SK-N-SH (cell line): ENCODE measurements around the gene ZNF512B. TPM values are rescaled to one million over a fixed set of nuclear protein-coding genes. Genes with fewer than 3 reads are reported as not detected.

Experiments used
- CTCF ChIA-PET: fragments of 300-600, 350-600 bp; formaldehyde crosslinking; extraction: SDS; loops from one replicate; lab custom pipeline; 2021; lab: Yijun Ruan, JAX
- POLR2A ChIA-PET: fragments of 350-600 bp; sonication (Branson Sonifier 250); formaldehyde crosslinking; extraction: SDS; loops from one replicate; lab custom pipeline; 2020; ENCODE audit warnings: antibody characterized with exemption, inconsistent platforms; lab: Yijun Ruan, JAX
- DNase-seq: peaks from one replicate; pipeline ENCODE4 v3.0.0; 2012
- H2AFZ ChIP-seq: fragments of 200-600 bp; sonication (generic); 2 replicates; pipeline ENCODE4 v1.8.1; 2016; ENCODE audit warnings: antibody characterized with exemption, mild to moderate bottlenecking, low read depth
- H3F3A ChIP-seq: fragments of 200-600 bp; sonication (generic); replicated peaks from 2 replicates; pipeline ENCODE3; 2016; ENCODE audit warnings: antibody characterized with exemption, mild to moderate bottlenecking; ENCODE audit not compliant: insufficient read depth
- H3K27ac ChIP-seq, 2 experiments: fragments of 200-500 bp in 1 of 2; fragments of 200-600 bp in 1 of 2; sonication (Bioruptor generic) in 1 of 2; sonication (generic), shearing (Covaris generic) in 1 of 2; 2 replicates each; pipeline versions ENCODE4 v1.5.1 to v1.6.1; 2014 to 2016; ENCODE audit warnings: low read depth in 2 of 2, inconsistent platforms in 1 of 2, low read length in 1 of 2, mild to moderate bottlenecking in 1 of 2, mixed read lengths in 1 of 2
- H3K27me3 ChIP-seq: fragments of 200-600 bp; sonication (generic), shearing (Covaris generic); 2 replicates; pipeline ENCODE4 v1.6.1; 2016; ENCODE audit warnings: mixed run types; ENCODE audit not compliant: insufficient read depth
- H3K36me3 ChIP-seq, 2 experiments: fragments of 200-500 bp in 1 of 2; fragments of 200-600 bp in 1 of 2; sonication (Bioruptor generic) in 1 of 2; sonication (generic) in 1 of 2; replicated peaks in 1 of 2; 2 replicates each; pipeline versions ENCODE3 to v1.5.1; 2014 to 2016; ENCODE audit warnings: low read length in 1 of 2, mild to moderate bottlenecking in 1 of 2; ENCODE audit not compliant: insufficient read depth in 2 of 2, control insufficient read depth in 1 of 2
- H3K4me1 ChIP-seq, 2 experiments: fragments of 200-500 bp in 1 of 2; fragments of 200-600 bp in 1 of 2; sonication (Bioruptor generic) in 1 of 2; sonication (generic), shearing (Covaris generic) in 1 of 2; 2 replicates each; pipeline versions ENCODE4 v1.5.1 to v1.6.1; 2014 to 2016; ENCODE audit warnings: low read depth in 1 of 2, low read length in 1 of 2, mixed run types in 1 of 2; ENCODE audit not compliant: insufficient read depth in 2 of 2, control insufficient read depth in 1 of 2
- H3K4me2 ChIP-seq: fragments of 200-600 bp; sonication (generic), shearing (Covaris generic); 2 replicates; pipeline ENCODE4 v1.6.1; 2017; ENCODE audit warnings: mixed run types
- H3K4me3 ChIP-seq, 2 experiments: fragments of 200-500 bp in 1 of 2; fragments of 200-600 bp in 1 of 2; sonication (Bioruptor generic) in 1 of 2; sonication (generic), shearing (Covaris generic) in 1 of 2; 2 replicates each; pipeline versions ENCODE4 v1.5.1 to v1.8.1; 2014 to 2016; ENCODE audit warnings: low read depth in 2 of 2, inconsistent platforms in 1 of 2, low read length in 1 of 2, mild to moderate bottlenecking in 1 of 2, mixed read lengths in 1 of 2, moderate library complexity in 1 of 2
- H3K79me2 ChIP-seq: fragments of 200-600 bp; sonication (generic); 2 replicates; pipeline ENCODE4 v1.8.1; 2017; ENCODE audit warnings: mild to moderate bottlenecking; ENCODE audit not compliant: insufficient read depth
- H3K9ac ChIP-seq: fragments of 200-600 bp; sonication (generic); 2 replicates; pipeline ENCODE4 v1.6.1; 2017; ENCODE audit warnings: mixed run types
- H3K9me2 ChIP-seq: fragments of 200-600 bp; sonication (generic); 2 replicates; pipeline ENCODE4 v1.6.1; 2017; ENCODE audit warnings: mixed run types
- H3K9me3 ChIP-seq: fragments of 200-600 bp; sonication (generic); 2 replicates; pipeline ENCODE4 v1.6.1; 2017; ENCODE audit warnings: mixed run types, mild to moderate bottlenecking, moderate library complexity
- H4K20me1 ChIP-seq: fragments of 200-600 bp; sonication (generic); 2 replicates; pipeline ENCODE4 v1.6.1; 2017; ENCODE audit warnings: mild to moderate bottlenecking, mixed run types; ENCODE audit not compliant: insufficient read depth
- ELF1 ChIP-seq: IDR thresholded peaks from 2 replicates; pipeline ENCODE4 v1.4.0; 2012
- EP300 ChIP-seq, 2 experiments: IDR thresholded peaks; 2 replicates each; pipeline versions ENCODE4 v1.4.0 to v1.6.1; 2012; ENCODE audit warnings: borderline replicate concordance in 1 of 2, low read depth in 1 of 2, low read length in 1 of 2
- EZH2phosphoT487 ChIP-seq: fragments of 200-600 bp; sonication (generic); IDR thresholded peaks from 2 replicates; pipeline ENCODE4 v1.6.1; 2017; ENCODE audit warnings: low read depth, mixed run types, mild to moderate bottlenecking, antibody characterized with exemption, moderate library complexity, borderline replicate concordance
- FOXM1 ChIP-seq: IDR thresholded peaks from 2 replicates; pipeline ENCODE4 v1.4.0; 2012; ENCODE audit warnings: low read depth, mild to moderate bottlenecking
- GATA2 ChIP-seq: sonication (generic); formaldehyde crosslinking; IDR thresholded peaks from 2 replicates; pipeline ENCODE4 v1.5.0; 2020; ENCODE audit warnings: mild to moderate bottlenecking, missing genetic modification reagents
- MXI1 ChIP-seq: IDR thresholded peaks from 2 replicates; pipeline ENCODE4 v1.6.1; 2012; ENCODE audit warnings: mild to moderate bottlenecking, low read depth, low read length, improper control_type of control experiment
- NFIC ChIP-seq: IDR thresholded peaks from 2 replicates; pipeline ENCODE4 v1.4.0; 2012; ENCODE audit warnings: borderline replicate concordance
- SIN3A ChIP-seq: IDR thresholded peaks from 2 replicates; pipeline ENCODE4 v1.6.1; 2012; ENCODE audit warnings: low read depth, mild to moderate bottlenecking, low read length, moderate library complexity, borderline replicate concordance
- TEAD4 ChIP-seq: IDR thresholded peaks from 2 replicates; pipeline ENCODE4 v1.4.0; 2012; ENCODE audit warnings: mild to moderate bottlenecking, borderline replicate concordance; ENCODE audit not compliant: insufficient read depth
- YY1 ChIP-seq: IDR thresholded peaks from 2 replicates; pipeline ENCODE4 v1.4.0; 2012; ENCODE audit warnings: low read depth, mild to moderate bottlenecking
- WGBS: methylation state at CpG from one replicate; pipeline ENCODE4 v1.1.6; 2017; ENCODE audit warnings: low lambda C conversion rate; 5-methylcytosine and 5-hydroxymethylcytosine counted together
- polyA plus RNA-seq, 3 experiments: library from polyadenylated mRNA; depleted of rRNA; stranded (reverse); fragments of >200 nt; gene quantifications; 2 replicates each; pipeline ENCODE4 v1.2.3, GENCODE V29; 2012
- TF ChIP-seq, protein P1 (sequence below): IDR thresholded peaks from 2 replicates; pipeline ENCODE4 v1.4.0; 2012; ENCODE audit warnings: low read depth
- TF ChIP-seq, protein P2 (sequence below): fragments of 200-600 bp; sonication (generic); IDR thresholded peaks from 2 replicates; pipeline ENCODE4 v1.6.1; 2017; ENCODE audit warnings: antibody characterized with exemption, mild to moderate bottlenecking, moderate library complexity
- TF ChIP-seq, protein P3 (sequence below): fragments of 150-350 bp; IDR thresholded peaks from 2 replicates; pipeline ENCODE4 v1.6.1; 2016; ENCODE audit warnings: mild to moderate bottlenecking, low read depth, low read length

ZNF512B gene
- polyA plus RNA-seq, 1 of the 3 experiments (the other 2 are of a cell fraction), result 11.8 TPM

DNA sequence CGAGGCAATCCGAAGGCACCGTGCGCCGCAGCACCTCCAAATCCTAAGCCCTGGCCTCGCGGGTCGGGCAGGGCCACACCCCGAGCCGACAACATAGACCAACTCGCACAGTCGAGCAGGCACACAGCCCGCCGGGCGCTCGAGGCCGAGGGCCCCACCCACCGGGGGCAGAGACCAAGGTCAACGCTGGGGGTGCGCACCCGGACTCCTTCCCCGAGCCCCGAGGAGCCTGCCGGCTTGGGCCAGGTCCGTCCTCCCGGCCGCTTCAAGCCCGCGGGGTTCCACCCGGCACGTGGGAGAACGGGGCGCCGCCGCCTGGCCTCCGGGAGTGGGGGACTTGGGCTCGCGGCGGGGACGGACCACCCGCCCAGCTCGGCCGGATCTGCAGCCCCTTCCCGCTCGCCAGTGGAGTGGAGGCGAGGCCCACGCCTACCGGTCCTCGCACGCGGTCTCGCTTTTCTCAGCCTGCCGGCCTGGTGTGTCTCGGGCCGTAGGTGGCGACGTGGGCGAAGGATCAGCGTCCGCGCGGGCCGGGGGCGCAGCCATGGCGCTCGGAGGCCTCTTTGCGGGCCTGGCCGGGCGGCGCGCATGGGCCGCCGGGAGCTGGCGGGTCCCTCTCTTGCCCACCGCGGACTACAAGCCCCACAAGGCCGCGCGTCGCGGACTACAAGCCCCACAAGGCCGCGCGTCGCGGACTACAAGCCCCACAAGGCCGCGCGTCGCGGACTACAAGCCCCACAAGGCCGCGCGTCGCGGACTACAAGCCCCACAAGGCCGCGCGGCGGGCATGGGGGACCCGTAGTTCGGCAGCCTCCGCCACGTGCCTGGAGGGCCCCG is 13.7 kb downstream of the ZNF512B start, which contains the start of gene UCKL1 (continued):
- TF ChIP-seq GATA2 (CRISPR knock-in tag) (no peak), EP300 (IDR thresholded peaks at IDR 0.05; ENCODE audit: borderline replicate concordance in 1 of 2, low read depth in 1 of 2, low read length in 1 of 2) (no peak), TEAD4 (no peak), FOXM1 (no peak), SIN3A (peak; percentile 91; the same call in 1 of the 2 replicates), MXI1 (peak; percentile 97), YY1 (peak; percentile 69), NFIC (no peak), ELF1 (peak; percentile 56; the same call in 1 of the 2 replicates)
- TF ChIP-seq, protein P1, sequence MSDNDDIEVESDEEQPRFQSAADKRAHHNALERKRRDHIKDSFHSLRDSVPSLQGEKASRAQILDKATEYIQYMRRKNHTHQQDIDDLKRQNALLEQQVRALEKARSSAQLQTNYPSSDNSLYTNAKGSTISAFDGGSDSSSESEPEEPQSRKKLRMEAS, result peak; percentile 96
- TF ChIP-seq, protein P2, sequence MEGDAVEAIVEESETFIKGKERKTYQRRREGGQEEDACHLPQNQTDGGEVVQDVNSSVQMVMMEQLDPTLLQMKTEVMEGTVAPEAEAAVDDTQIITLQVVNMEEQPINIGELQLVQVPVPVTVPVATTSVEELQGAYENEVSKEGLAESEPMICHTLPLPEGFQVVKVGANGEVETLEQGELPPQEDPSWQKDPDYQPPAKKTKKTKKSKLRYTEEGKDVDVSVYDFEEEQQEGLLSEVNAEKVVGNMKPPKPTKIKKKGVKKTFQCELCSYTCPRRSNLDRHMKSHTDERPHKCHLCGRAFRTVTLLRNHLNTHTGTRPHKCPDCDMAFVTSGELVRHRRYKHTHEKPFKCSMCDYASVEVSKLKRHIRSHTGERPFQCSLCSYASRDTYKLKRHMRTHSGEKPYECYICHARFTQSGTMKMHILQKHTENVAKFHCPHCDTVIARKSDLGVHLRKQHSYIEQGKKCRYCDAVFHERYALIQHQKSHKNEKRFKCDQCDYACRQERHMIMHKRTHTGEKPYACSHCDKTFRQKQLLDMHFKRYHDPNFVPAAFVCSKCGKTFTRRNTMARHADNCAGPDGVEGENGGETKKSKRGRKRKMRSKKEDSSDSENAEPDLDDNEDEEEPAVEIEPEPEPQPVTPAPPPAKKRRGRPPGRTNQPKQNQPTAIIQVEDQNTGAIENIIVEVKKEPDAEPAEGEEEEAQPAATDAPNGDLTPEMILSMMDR, result no peak; the same call in 1 of the 2 replicates

DNA sequence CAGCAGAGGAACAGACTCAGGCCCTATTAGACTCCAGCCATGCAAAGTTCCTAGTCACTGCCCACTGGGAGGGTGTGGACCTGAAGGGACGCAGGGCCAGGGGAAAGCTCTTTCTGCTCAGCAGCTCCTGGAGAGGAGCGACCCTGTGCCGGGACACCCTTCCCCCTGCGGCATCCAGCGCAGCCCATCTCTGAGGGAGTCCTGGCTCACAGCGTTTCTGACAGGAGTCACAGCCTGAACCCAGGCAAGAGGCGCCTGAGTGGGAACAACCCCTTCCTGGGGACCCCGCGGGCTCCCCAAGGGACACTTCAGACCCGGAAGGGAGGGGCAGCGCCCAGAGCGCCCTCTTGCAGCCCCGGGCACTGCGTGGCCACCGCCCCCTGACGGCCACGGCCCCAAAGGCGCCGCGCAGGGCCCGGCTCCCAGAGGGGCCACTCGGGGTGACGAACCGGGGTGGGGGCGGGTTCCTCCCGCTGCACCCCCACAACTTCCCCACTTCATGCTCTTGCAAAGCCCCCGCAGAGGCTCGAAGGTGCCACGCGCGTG is 14.4 kb downstream of the ZNF512B start:
- WGBS, result 2% methylated on average over 7 of the region's 31 CpGs
- H2AFZ ChIP-seq, result peak overlapping the region; percentile 59; the same call in 1 of the 2 replicates
- no peak for TF ChIP-seq SIN3A
- TF ChIP-seq, protein P2, result peak; percentile 53
- peak; percentile 41; the same call in 1 of the 2 replicates for TF ChIP-seq ELF1
- TF ChIP-seq, protein P3, sequence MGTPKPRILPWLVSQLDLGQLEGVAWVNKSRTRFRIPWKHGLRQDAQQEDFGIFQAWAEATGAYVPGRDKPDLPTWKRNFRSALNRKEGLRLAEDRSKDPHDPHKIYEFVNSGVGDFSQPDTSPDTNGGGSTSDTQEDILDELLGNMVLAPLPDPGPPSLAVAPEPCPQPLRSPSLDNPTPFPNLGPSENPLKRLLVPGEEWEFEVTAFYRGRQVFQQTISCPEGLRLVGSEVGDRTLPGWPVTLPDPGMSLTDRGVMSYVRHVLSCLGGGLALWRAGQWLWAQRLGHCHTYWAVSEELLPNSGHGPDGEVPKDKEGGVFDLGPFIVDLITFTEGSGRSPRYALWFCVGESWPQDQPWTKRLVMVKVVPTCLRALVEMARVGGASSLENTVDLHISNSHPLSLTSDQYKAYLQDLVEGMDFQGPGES, result no peak
- TF ChIP-seq EZH2phosphoT487, result no peak
- TF ChIP-seq, all 33 proteins: peak for 2
- peak; percentile 75 for DNase-seq
- Histone ChIP-seq H3K9me2 (no peaks in the 10 kb centered on the region), H3K9ac (peak overlapping the region; percentile 96), H3K4me3 (peak overlapping the region; percentile 91 to 98), H3K27ac (peak overlapping the region; percentile 70 to 88; a peak in 3 of 4 replicates), H4K20me1 (peaks cover 45% of the 10 kb centered on the region), H3K4me2 (peak overlapping the region; percentile 99), H3K79me2 (peaks cover 57% of the 10 kb centered on the region), H3F3A (peaks cover 8% of the 10 kb centered on the region), H3K27me3 (no peaks in the 10 kb centered on the region), H3K4me1 (peaks cover 6 to 40% of the 10 kb centered on the region in 2 experiments; a peak in 1 of 4 replicates), H3K36me3 (peaks cover 0 to 17% of the 10 kb centered on the region in 2 experiments), H3K9me3 (no peaks in the 10 kb centered on the region)
- POLR2A ChIA-PET, result interaction anchor here (0.7 kb wide), 1 partner anchor 16 kb away, joined by 3 read pairs; no protein-coding TSS in a partner anchor
- CTCF ChIA-PET, result interaction anchor here (0.6 to 4.8 kb wide), 6 partner anchors 18 to 402 kb away, joined by 3 to 32 read pairs (median 4); partner anchors contain the start of gene PRPF6
